ENCODE results near the gene FRS2.

DNA sequence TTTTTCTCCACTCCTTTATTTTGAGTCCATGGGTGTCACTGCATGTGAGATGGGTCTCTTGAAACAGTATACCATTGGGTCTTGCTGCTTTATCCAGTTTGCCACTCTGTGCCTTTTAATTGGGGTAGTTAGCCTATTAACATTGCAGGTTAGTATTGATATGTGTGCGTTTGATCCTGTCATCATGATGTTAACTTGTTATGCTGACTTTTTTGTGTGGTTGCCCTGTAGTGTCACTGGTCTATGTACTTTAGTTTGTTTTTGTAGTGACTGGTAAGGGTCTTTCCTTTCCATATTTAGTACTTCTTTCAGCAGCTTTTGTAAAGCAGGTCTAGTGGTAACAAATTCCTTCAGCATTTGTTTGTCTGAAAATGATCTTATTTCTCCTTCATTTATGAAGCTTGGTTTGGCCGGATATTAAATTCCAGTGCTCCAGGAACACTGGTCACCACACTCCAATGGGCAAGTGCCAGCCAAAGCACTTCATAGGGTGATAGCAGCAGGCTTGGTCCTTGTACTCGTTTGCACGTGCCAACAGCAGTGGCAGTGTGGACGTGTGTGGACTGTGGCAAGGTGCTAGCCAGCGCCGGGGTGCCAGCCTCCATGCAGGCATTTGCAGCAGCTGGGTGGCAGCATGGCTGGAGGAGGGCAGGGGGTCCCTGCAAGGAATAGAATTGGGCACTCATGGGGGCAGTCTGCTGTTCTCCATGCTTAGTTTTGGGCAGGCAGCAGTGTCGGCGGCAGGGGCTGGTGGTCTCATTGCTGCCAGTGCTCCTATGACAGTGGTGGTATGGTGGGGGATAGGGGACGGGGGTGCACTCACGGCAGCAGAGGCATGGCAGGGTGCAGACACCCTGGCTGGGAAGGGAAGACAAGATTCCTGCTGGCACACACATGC is 53.5 kb downstream of the FRS2 start:
- TF ChIP-seq EP300 (IDR thresholded peaks at IDR 0.05) (no peak), POLR2A (IDR thresholded peaks at IDR 0.05) (no peak)

Data from gastroesophageal sphincter (tissue), 2 donors.